Measurements from ENCODE around the gene ZNF816.

Gene ZNF816

DNA sequence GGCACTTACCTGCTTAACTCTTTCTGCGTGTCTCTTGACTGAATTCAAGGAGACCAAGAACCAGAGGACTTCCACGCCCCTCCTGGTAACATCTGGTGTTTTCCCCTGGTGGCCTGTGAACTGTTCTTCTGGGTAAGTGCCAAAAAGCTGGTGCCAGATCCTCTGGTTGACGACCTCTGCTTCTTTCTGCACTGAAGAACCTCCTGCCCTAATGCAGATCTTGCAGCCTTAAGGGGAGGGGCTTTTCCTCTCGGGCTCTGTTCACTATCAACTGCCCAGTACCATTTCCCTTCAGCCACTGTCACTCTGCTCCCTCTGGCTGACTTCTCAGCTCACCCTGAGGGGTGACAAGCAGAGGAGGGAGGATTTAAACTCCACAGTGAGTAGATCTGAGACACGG lies 44.9 kb upstream of the ZNF816 start:
- Histone ChIP-seq H3K4me1 (ENCODE audit: control insufficient read depth, insufficient read depth, low read depth, low read length) (no peaks in the 10 kb centered on the region), H3K4ac (ENCODE audit: low read depth in 1 of 2, low read length in 2 of 2) (no peak overlapping the region), H3K9ac (ENCODE audit: low read length) (no peak overlapping the region), H2BK15ac (ENCODE audit: low read depth, poor library complexity, severe bottlenecking) (no peak overlapping the region), H3K27ac (ENCODE audit: low read length, poor library complexity, severe bottlenecking) (no peak overlapping the region), H2BK120ac (ENCODE audit: low read depth, low read length) (no peak overlapping the region), H3K27me3 (ENCODE audit: control insufficient read depth in 1 of 2, insufficient read depth in 1 of 2, low read length in 2 of 2) (no peaks in the 10 kb centered on the region), H3K23ac (ENCODE audit: low read length in 2 of 2) (no peak overlapping the region), H4K8ac (ENCODE audit: low read length) (no peak overlapping the region), H3K4me2 (ENCODE audit: low read length, poor library complexity, severe bottlenecking) (no peak overlapping the region), H3K79me1 (replicated peaks; ENCODE audit: low read length, poor library complexity, severe bottlenecking) (no peaks in the 10 kb centered on the region), H2BK12ac (ENCODE audit: low read length in 2 of 2) (no peak overlapping the region), H3K18ac (ENCODE audit: low read depth in 1 of 2, low read length in 2 of 2) (no peak overlapping the region), H3K4me3 (ENCODE audit: insufficient read depth in 1 of 2, low read depth in 1 of 2, low read length in 2 of 2) (no peak overlapping the region), H2BK5ac (ENCODE audit: low read depth, low read length, poor library complexity, severe bottlenecking) (no peak overlapping the region), H2AFZ (ENCODE audit: low read depth, low read length) (no peak overlapping the region), H3K36me3 (ENCODE audit: control insufficient read depth in 1 of 2, insufficient read depth in 2 of 2, low read depth in 1 of 2, low read length in 2 of 2) (no peaks in the 10 kb centered on the region), H2AK5ac (ENCODE audit: low read length, severe bottlenecking) (no peak overlapping the region), H3K14ac (ENCODE audit: low read length in 2 of 2) (no peak overlapping the region), H3K9me3 (ENCODE audit: control insufficient read depth, low read length) (peaks cover 13% of the 10 kb centered on the region), H4K91ac (ENCODE audit: low read length) (no peak overlapping the region)
- no peak for DNase-seq
- 37% methylated on average over 4 of the region's 5 CpGs for WGBS

- no peak overlapping the region for H2AFZ ChIP-seq (ENCODE audit: low read depth, low read length)
- no peak overlapping the region for H2BK15ac ChIP-seq (ENCODE audit: low read depth, poor library complexity, severe bottlenecking)
- no peak overlapping the region for H3K14ac ChIP-seq (ENCODE audit: low read length in 2 of 2)
- no peak overlapping the region for H4K8ac ChIP-seq (ENCODE audit: low read length)
- H2BK120ac ChIP-seq (ENCODE audit: low read depth, low read length), result no peak overlapping the region
- no peak overlapping the region for H2AK5ac ChIP-seq (ENCODE audit: low read length, severe bottlenecking)
- no peak overlapping the region for H2BK12ac ChIP-seq (ENCODE audit: low read length in 2 of 2)
- H3K18ac ChIP-seq (ENCODE audit: low read depth in 1 of 2, low read length in 2 of 2), result no peak overlapping the region
- no peak overlapping the region for H4K91ac ChIP-seq (ENCODE audit: low read length)
- H3K4me1 ChIP-seq (ENCODE audit: control insufficient read depth, insufficient read depth, low read depth, low read length), result no peaks in the 10 kb centered on the region
- H2BK5ac ChIP-seq (ENCODE audit: low read depth, low read length, poor library complexity, severe bottlenecking), result no peak overlapping the region
- H3K4ac ChIP-seq (ENCODE audit: low read depth in 1 of 2, low read length in 2 of 2), result no peak overlapping the region
- no peak overlapping the region for H3K27ac ChIP-seq (ENCODE audit: low read length, poor library complexity, severe bottlenecking)
- no peak for DNase-seq
- H3K79me1 ChIP-seq (replicated peaks; ENCODE audit: low read length, poor library complexity, severe bottlenecking), result no peaks in the 10 kb centered on the region
- H3K9me3 ChIP-seq (ENCODE audit: control insufficient read depth, low read length), result peaks cover 13% of the 10 kb centered on the region
- WGBS, result 72% methylated on average over 6 of the region's 7 CpGs
- no peaks in the 10 kb centered on the region for H3K27me3 ChIP-seq (ENCODE audit: control insufficient read depth in 1 of 2, insufficient read depth in 1 of 2, low read length in 2 of 2)
- H3K36me3 ChIP-seq (ENCODE audit: control insufficient read depth in 1 of 2, insufficient read depth in 2 of 2, low read depth in 1 of 2, low read length in 2 of 2), result no peaks in the 10 kb centered on the region
- no peak overlapping the region for H3K4me2 ChIP-seq (ENCODE audit: low read length, poor library complexity, severe bottlenecking)
- no peak overlapping the region for H3K9ac ChIP-seq (ENCODE audit: low read length)
- H3K4me3 ChIP-seq (ENCODE audit: insufficient read depth in 1 of 2, low read depth in 1 of 2, low read length in 2 of 2), result no peak overlapping the region
- H3K23ac ChIP-seq (ENCODE audit: low read length in 2 of 2), result no peak overlapping the region
Measured at GRCh38 chr19:53007200-53007599, 44.5 kb upstream of the ZNF816 start.

- H3K14ac ChIP-seq (ENCODE audit: low read length in 2 of 2), result no peak overlapping the region
- H2AFZ ChIP-seq (ENCODE audit: low read depth, low read length), result no peak overlapping the region
- no peak for DNase-seq
- H2AK5ac ChIP-seq (ENCODE audit: low read length, severe bottlenecking), result no peak overlapping the region
- H2BK15ac ChIP-seq (ENCODE audit: low read depth, poor library complexity, severe bottlenecking), result no peak overlapping the region
- H3K9me3 ChIP-seq (ENCODE audit: control insufficient read depth, low read length), result peaks cover 13% of the 10 kb centered on the region
- H3K4ac ChIP-seq (ENCODE audit: low read depth in 1 of 2, low read length in 2 of 2), result no peak overlapping the region
- H3K23ac ChIP-seq (ENCODE audit: low read length in 2 of 2), result no peak overlapping the region
- no peak overlapping the region for H3K27ac ChIP-seq (ENCODE audit: low read length, poor library complexity, severe bottlenecking)
- no peaks in the 10 kb centered on the region for H3K4me1 ChIP-seq (ENCODE audit: control insufficient read depth, insufficient read depth, low read depth, low read length)
- H3K79me1 ChIP-seq (replicated peaks; ENCODE audit: low read length, poor library complexity, severe bottlenecking), result no peaks in the 10 kb centered on the region
- no peak overlapping the region for H2BK5ac ChIP-seq (ENCODE audit: low read depth, low read length, poor library complexity, severe bottlenecking)
- H3K4me3 ChIP-seq (ENCODE audit: insufficient read depth in 1 of 2, low read depth in 1 of 2, low read length in 2 of 2), result no peak overlapping the region
- H4K8ac ChIP-seq (ENCODE audit: low read length), result no peak overlapping the region
- H3K18ac ChIP-seq (ENCODE audit: low read depth in 1 of 2, low read length in 2 of 2), result no peak overlapping the region
- H2BK120ac ChIP-seq (ENCODE audit: low read depth, low read length), result no peak overlapping the region
- H4K91ac ChIP-seq (ENCODE audit: low read length), result no peak overlapping the region
- H3K27me3 ChIP-seq (ENCODE audit: control insufficient read depth in 1 of 2, insufficient read depth in 1 of 2, low read length in 2 of 2), result no peaks in the 10 kb centered on the region
- WGBS, result 92% methylated on average over 5 of the region's 5 CpGs
- no peak overlapping the region for H2BK12ac ChIP-seq (ENCODE audit: low read length in 2 of 2)
- no peaks in the 10 kb centered on the region for H3K36me3 ChIP-seq (ENCODE audit: control insufficient read depth in 1 of 2, insufficient read depth in 2 of 2, low read depth in 1 of 2, low read length in 2 of 2)
- H3K4me2 ChIP-seq (ENCODE audit: low read length, poor library complexity, severe bottlenecking), result no peak overlapping the region
- no peak overlapping the region for H3K9ac ChIP-seq (ENCODE audit: low read length)
Measured at GRCh38 chr19:53004242-53004641, 41.6 kb upstream of the ZNF816 start.

DNA sequence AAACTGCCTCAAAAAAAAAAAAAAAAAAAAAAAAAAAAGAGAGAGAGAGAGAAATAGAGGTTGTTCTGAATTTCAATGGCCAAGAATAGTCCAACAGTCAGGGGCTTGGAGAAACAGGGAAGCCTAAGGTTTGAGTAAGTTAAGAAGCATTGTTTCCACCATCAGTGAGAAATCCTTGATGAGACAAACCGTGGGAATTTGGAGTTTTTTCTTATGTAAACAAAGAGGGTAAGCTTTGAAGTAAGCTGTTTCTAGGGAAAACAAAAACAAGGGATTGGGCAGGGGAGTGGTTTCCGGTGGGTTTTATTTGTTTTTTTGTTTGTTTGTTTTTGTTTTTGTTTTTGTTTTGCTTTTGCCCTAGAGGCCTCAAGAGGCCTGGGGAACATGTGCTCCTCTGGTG lies 39.8 kb upstream of the ZNF816 start:
- no peak overlapping the region for H2BK12ac ChIP-seq (ENCODE audit: low read length in 2 of 2)
- peaks cover 15% of the 10 kb centered on the region for H3K9me3 ChIP-seq (ENCODE audit: control insufficient read depth, low read length)
- H2BK5ac ChIP-seq (ENCODE audit: low read depth, low read length, poor library complexity, severe bottlenecking), result no peak overlapping the region
- H3K27me3 ChIP-seq (ENCODE audit: control insufficient read depth in 1 of 2, insufficient read depth in 1 of 2, low read length in 2 of 2), result no peaks in the 10 kb centered on the region
- H3K27ac ChIP-seq (ENCODE audit: low read length, poor library complexity, severe bottlenecking), result no peak overlapping the region
- H3K14ac ChIP-seq (ENCODE audit: low read length in 2 of 2), result no peak overlapping the region
- H3K18ac ChIP-seq (ENCODE audit: low read depth in 1 of 2, low read length in 2 of 2), result no peak overlapping the region
- no peak overlapping the region for H2AK5ac ChIP-seq (ENCODE audit: low read length, severe bottlenecking)
- no peaks in the 10 kb centered on the region for H3K4me1 ChIP-seq (ENCODE audit: control insufficient read depth, insufficient read depth, low read depth, low read length)
- H3K4me2 ChIP-seq (ENCODE audit: low read length, poor library complexity, severe bottlenecking), result no peak overlapping the region
- H3K23ac ChIP-seq (ENCODE audit: low read length in 2 of 2), result no peak overlapping the region
- H3K4ac ChIP-seq (ENCODE audit: low read depth in 1 of 2, low read length in 2 of 2), result no peak overlapping the region
- H4K8ac ChIP-seq (ENCODE audit: low read length), result no peak overlapping the region
- H2BK120ac ChIP-seq (ENCODE audit: low read depth, low read length), result no peak overlapping the region
- no peak for DNase-seq
- H2BK15ac ChIP-seq (ENCODE audit: low read depth, poor library complexity, severe bottlenecking), result no peak overlapping the region
- no peak overlapping the region for H3K4me3 ChIP-seq (ENCODE audit: insufficient read depth in 1 of 2, low read depth in 1 of 2, low read length in 2 of 2)
- H3K36me3 ChIP-seq (ENCODE audit: control insufficient read depth in 1 of 2, insufficient read depth in 2 of 2, low read depth in 1 of 2, low read length in 2 of 2), result no peaks in the 10 kb centered on the region
- H3K79me1 ChIP-seq (replicated peaks; ENCODE audit: low read length, poor library complexity, severe bottlenecking), result no peaks in the 10 kb centered on the region
- WGBS, result 41% methylated on average over 2 of the region's 2 CpGs
- no peak overlapping the region for H3K9ac ChIP-seq (ENCODE audit: low read length)
- no peak overlapping the region for H4K91ac ChIP-seq (ENCODE audit: low read length)
- H2AFZ ChIP-seq (ENCODE audit: low read depth, low read length), result no peak overlapping the region

Data from mesenchymal stem cell (in vitro differentiated cells and primary cell).